ENCODE results near the gene YTHDF1.

Gene YTHDF1

DNA sequence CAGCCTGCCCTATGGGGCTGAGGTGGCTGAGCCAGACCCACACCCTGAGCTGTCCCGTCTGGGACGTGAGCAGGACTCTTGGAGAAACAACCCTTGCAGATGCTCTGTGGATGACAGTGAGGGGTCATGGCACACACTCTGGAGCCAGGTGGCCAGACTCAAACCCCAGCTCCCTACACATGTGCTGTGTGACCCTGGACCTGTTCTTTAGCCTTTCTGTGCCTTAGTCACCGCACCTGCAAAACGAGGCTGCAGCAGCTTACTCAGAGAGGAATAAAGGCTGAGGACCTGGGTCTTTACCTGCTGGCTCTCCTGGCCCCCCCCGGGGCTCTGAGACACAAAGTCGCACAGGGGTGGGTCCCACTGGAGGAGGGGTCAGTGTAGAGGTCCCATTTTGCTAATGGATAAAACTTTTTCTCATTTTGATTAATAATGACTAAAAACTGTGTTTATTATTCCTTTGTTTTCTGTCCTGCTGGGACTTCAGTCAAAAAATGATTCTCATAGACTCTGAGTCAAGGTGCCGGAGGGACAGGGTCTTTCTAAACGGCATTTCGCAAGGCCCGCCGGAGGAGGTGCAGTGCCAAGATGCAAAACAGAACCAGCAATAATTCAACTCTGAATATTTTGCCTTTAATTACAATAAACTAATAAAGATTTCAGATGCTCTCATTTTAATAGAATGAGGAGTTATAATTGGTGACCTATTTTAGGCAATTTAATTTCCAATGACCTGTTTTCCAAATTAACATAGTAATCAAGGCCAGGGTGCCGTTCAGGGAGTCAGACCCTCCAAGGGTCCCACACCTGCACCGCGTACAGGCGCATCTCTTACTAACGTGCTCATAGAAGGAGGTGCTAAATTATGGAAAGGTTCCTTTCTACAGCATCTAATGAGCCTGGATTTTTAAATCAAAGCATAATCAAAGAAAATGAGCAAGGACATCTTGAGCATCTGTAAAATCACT lies 62.4 kb downstream of the YTHDF1 start:
- no peak for DNase-seq

DNA sequence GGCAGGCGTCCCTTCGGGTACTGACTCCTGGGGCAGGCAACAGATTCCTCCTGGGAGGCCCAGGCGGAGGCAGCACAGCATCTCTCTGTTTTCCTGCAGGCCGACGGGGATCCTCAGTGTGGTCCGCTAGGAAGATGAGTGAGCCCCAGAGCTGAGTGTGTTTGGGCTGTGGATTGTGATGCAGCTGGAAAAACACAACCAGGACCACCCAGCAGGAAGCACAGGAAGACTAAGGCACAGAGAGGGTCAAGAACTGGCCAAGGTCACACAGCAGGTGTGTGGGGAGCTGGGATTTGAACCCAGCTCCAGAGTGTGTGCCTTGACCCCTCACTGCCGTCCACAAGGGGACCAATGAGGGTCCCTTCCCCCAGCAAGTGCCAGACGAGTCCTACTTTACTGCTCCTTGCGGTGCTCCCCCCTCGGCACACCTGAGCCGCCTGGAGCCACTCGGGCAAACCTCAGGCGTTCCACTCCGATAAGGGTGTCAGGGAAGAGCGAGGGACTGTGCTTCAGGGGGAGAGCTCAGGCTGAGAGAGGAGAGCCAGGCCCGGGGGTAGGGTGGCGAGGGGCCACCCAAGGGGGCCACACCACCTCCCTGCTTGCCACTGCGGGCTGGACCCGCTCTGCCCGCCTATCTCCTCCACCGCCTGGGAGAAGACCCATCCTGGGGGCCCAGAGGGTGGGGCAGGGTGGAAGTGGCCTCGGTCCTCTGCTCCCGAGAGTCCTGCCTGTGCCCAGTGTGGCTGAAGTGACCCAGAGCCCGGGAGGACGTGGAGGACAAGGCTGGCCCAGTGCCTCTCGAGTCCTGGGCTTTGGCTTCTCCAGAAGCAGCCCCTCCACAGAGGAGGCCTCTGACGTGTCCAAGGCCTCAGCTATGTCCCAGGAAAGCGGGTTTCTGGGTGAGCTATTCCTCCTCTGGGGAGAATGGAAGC lies 63.3 kb downstream of the YTHDF1 start:
- DNase-seq: no peak

DNA sequence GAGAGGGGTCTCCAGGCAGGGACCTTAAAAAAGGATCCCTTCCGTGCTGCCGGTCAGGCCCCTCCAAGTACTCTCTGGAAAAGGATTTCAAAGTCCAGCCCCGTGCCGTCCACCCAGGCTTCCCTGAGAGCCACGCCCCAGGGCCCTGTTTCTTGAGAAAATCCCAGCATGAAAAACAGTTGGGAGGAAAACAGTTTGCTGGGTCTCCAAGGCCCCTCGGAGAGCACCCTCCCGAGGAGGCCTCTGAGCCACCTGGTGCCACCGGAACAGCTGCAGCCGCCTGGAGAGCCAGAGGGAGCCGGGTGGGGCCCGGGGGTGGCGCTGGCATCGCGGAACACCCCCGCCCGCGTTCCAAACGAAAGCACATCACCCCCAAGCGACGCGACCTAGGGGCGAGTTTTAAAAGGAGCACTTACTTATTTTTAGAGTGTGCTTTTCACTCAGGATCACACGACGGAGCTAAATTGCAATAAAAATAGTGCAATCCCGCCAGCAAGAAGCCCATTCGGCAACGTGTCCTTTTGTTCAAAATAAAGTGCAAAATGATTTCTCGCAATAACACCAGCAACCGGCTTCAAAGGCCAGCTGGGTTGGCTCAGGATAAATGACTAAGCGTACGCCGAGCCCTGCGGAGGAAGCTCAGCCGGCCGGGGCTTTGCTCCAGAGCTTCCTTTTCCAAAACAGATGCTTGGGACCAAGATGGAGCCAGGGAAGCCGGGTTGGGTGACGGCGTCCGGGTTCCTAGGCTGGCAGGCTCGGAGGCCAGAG lies 64.2 kb downstream of the YTHDF1 start:
- no peak for DNase-seq

DNA sequence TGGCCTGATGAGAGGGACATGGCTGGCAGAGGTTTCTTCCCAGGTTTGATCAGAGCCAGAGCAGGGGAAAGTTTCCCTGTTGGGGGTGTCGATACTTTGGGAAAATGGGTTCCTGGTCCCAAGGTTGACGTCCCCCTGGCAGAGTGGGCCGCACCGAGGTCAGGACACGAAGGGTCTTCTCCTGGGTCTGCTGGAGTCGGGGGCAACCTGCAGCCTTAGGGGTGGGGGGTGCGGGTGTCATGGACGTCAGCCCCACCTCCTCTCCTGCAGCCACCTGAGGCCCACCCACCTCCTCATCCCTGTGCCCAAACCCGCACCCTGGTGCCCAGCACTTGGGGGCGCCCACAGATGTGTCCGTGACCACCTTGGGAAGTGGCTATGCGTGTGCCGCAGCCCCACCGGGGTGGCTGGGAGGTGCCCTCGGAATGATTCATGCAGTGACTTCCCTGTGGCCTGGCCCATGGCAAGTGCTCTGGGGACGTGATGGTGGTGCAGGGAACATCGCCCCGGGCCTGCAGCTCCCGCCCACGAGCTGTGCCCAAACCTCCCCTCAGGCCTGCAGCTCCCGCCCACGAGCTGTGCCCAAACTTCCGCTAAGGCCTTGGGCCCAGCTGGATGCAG lies 64.9 kb downstream of the YTHDF1 start:
- no peak for DNase-seq

DNA sequence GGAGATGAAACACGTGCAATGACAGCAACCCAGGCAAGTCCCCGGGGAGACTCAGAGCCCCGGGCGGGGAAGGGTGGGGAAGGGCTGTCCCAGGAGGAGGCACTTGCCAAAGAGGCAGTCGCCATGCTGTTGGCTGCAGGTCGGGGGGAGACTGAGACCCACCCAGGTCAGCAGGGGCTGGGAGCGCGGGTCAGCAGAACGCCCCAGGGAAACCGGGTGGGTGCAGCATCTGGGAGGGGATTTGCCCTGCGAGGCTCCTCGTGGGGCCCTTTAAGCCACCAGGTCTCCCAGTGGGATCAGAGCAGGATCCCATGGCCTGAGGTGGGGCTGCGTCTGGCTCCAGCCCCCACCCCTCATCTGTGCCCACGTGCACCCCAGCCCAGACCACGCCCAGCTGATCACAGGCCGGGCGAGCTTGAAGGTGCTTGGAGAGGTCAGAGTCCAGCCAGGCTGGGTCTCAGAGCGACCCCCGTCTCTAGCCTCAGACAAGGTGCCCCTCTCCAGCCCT lies 65.5 kb downstream of the YTHDF1 start:
- no peak for DNase-seq

DNA sequence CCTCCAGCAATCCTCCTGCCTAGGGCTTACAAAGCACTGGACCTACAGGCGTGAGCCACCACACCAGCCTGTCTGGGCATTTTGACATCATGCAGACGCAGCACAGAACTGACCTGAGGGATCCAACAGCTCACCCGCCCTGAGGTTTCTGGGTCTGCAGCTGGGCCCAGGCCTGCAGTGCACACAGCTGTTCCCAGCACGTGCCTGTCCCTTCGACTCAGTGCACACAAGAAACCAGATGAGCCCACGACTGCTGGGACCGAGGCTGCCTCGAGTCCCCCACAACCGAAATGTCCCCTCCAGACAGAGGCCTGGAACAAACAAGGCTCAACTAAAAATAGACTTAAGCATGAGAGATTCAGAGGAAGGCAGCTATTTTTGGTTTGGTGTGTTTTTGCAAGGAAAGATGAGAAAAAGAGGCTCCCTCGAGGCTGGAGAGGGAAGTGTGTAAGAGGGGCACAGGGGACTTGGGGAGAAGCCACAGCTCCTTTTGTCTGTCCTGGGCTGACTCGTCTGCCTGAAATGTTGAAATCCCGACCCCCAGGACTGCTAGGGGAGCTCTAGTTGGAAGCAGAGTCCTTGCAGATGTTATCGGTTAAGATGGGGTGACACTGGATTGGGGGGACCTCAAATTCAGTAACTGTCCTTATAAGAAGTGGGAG lies 66.3 kb downstream of the YTHDF1 start:
- DNase-seq: no peak

DNA sequence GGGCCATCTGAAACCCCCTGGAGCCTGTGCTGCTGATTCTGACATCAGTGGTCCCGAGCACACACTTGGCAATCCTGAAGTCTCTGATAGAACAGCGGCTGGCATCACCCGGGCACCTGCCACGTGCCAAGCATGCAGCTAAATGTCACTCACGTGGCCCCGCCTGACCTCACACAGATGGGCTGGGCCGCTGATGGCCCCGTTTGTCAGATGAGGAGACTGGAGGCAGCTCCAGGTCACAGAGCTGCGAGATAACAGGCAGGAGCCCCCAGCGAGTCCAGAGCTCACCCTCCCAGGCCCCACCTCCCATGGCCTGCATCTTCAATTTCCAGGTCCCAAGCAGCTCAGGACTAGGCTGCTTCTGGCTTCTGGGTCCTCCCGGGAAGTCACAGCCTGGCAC lies 67.2 kb downstream of the YTHDF1 start:
- no peak for DNase-seq

DNA sequence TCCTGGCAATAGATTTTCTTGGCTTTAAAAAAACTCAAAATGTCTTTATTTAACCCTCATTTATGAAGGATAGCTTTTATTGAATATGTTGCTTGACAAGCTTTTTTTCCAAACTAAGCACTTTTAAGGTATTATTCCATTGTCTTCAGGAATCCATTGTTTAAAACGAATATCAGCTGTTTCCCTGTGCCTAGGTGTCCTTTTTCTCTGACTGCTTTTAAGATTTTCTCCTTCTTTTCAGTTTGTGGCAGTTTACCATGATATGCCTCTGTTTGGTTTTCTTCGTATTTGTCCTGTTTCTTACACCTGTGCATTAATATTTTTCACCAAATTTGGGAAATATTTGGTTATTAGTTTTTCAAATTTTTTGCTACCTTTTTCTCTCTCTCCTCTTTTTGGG lies 68.4 kb downstream of the YTHDF1 start:
- no peak for DNase-seq
